Ureter (tissue), 1 donor: ENCODE results near the gene ZBTB46. TPM values are rescaled to one million over a fixed set of nuclear protein-coding genes. Genes with fewer than 3 reads are reported as not detected.

Experiments used
- DNase-seq: peaks from one replicate; pipeline ENCODE4 v3.0.0-alpha.2; 2020; ENCODE audit warnings: low spot score
- total RNA-seq: library from RNA; stranded (reverse); gene quantifications from one replicate; pipeline ENCODE4 v1.2.4, GENCODE V29; 2023
- donor health status: DM: yes; HTN: yes; CAD: no.

ZBTB46 gene
- total RNA-seq, 1 donor from 2014 or later: 10.2 TPM

- DNase-seq: no peak
Measured at GRCh38 chr20:63767886-63768285, 63.2 kb downstream of the ZBTB46 start.

GRCh38 chr20:63767456-63767855 lies 63.6 kb downstream of the ZBTB46 start:
- no peak for DNase-seq

GRCh38 chr20:63766695-63767426 lies 64.2 kb downstream of the ZBTB46 start:
- DNase-seq: no peak

GRCh38 chr20:63765902-63766301 lies 65.2 kb downstream of the ZBTB46 start:
- no peak for DNase-seq

- DNase-seq: no peak
Measured at GRCh38 chr20:63765082-63765873, 65.8 kb downstream of the ZBTB46 start.

- DNase-seq: no peak
Measured at GRCh38 chr20:63759377-63759901, 71.6 kb downstream of the ZBTB46 start.

GRCh38 chr20:63758152-63758551 lies 72.9 kb downstream of the ZBTB46 start:
- no peak for DNase-seq

GRCh38 chr20:63756648-63756991 lies 74.4 kb downstream of the ZBTB46 start:
- DNase-seq: no peak

- no peak for DNase-seq
Measured at GRCh38 chr20:63755933-63756647, 75.0 kb downstream of the ZBTB46 start.

GRCh38 chr20:63754008-63754407 lies 77.1 kb downstream of the ZBTB46 start:
- no peak for DNase-seq

GRCh38 chr20:63753381-63753780 lies 77.7 kb downstream of the ZBTB46 start:
- DNase-seq: no peak

GRCh38 chr20:63752411-63753101 lies 78.5 kb downstream of the ZBTB46 start:
- DNase-seq: no peak

GRCh38 chr20:63751471-63752271 lies 79.4 kb downstream of the ZBTB46 start:
- DNase-seq: no peak

- DNase-seq: no peak
Measured at GRCh38 chr20:63750807-63751470, 80.1 kb downstream of the ZBTB46 start.

- no peak for DNase-seq
Measured at GRCh38 chr20:63749597-63750508, 81.2 kb downstream of the ZBTB46 start.

GRCh38 chr20:63748934-63749270 lies 82.2 kb downstream of the ZBTB46 start:
- no peak for DNase-seq

GRCh38 chr20:63748070-63748933 lies 82.8 kb downstream of the ZBTB46 start:
- DNase-seq: no peak

GRCh38 chr20:63747622-63748069 lies 83.4 kb downstream of the ZBTB46 start:
- DNase-seq: no peak
